OCI-LY1 (cell line): ENCODE measurements around the gene SART3.

Experiments used
- H2AFZ ChIP-seq: fragments of 200-600 bp; sonication (generic), shearing (Covaris generic); 2 replicates; pipeline ENCODE4 v1.6.0; 2014; ENCODE audit warnings: antibody characterized with exemption, mild to moderate bottlenecking, low read length
- H3F3A ChIP-seq: fragments of 200-600 bp; sonication (generic), shearing (Covaris generic); 2 replicates; pipeline ENCODE4 v1.6.0; 2014; ENCODE audit warnings: mild to moderate bottlenecking, antibody characterized with exemption, low read length, moderate library complexity; ENCODE audit not compliant: insufficient read depth
- H3K27ac ChIP-seq: fragments of 200-600 bp; sonication (generic); 2 replicates; pipeline ENCODE4 v1.5.1; 2014; ENCODE audit warnings: low read length, mixed run types, mild to moderate bottlenecking, low read depth; ENCODE audit not compliant: poor library complexity, severe bottlenecking
- H3K27me3 ChIP-seq: fragments of 200-600 bp; sonication (generic); 2 replicates; pipeline ENCODE4 v1.6.0; 2014; ENCODE audit warnings: antibody characterized with exemption, mild to moderate bottlenecking, low read length, moderate library complexity; ENCODE audit not compliant: insufficient read depth
- H3K36me3 ChIP-seq: fragments of 200-600 bp; sonication (generic); 2 replicates; pipeline ENCODE4 v1.6.1; 2014; ENCODE audit warnings: mild to moderate bottlenecking, antibody characterized with exemption, low read length, moderate library complexity, mixed read lengths; ENCODE audit not compliant: insufficient read depth
- H3K4me1 ChIP-seq: fragments of 200-600 bp; sonication (generic); 2 replicates; pipeline ENCODE4 v1.5.1; 2014; ENCODE audit warnings: mild to moderate bottlenecking, low read length, moderate library complexity; ENCODE audit not compliant: insufficient read depth, severe bottlenecking
- H3K4me2 ChIP-seq: fragments of 200-600 bp; sonication (generic), shearing (Covaris generic); 2 replicates; pipeline ENCODE4 v1.6.1; 2014; ENCODE audit warnings: low read length
- H3K4me3 ChIP-seq: fragments of 200-600 bp; sonication (generic); 2 replicates; pipeline ENCODE4 v1.5.1; 2014; ENCODE audit warnings: low read length, low read depth, mild to moderate bottlenecking, mixed read lengths; ENCODE audit not compliant: poor library complexity, severe bottlenecking
- H3K79me2 ChIP-seq: fragments of 200-600 bp; shearing (Covaris generic); 2 replicates; pipeline ENCODE4 v1.6.1; 2016; ENCODE audit warnings: mixed run types, low read length, mixed read lengths; ENCODE audit not compliant: insufficient read depth
- H3K9ac ChIP-seq: fragments of 200-600 bp; sonication (generic), shearing (Covaris generic); 2 replicates; pipeline ENCODE4 v1.6.1; 2014; ENCODE audit warnings: mild to moderate bottlenecking, low read length, mixed read lengths
- H3K9me2 ChIP-seq: fragments of 200-600 bp; sonication (generic), shearing (Covaris generic); 2 replicates; pipeline ENCODE4 v1.6.1; 2014; ENCODE audit warnings: low read depth, mild to moderate bottlenecking, low read length, mixed read lengths
- H3K9me3 ChIP-seq: fragments of 200-600 bp; shearing (Covaris generic); 2 replicates; pipeline ENCODE4 v1.6.1; 2014; ENCODE audit warnings: low read length, mixed read lengths
- H4K20me1 ChIP-seq: fragments of 200-600 bp; sonication (generic), shearing (Covaris generic); 2 replicates; pipeline ENCODE4 v1.6.0; 2016; ENCODE audit warnings: mild to moderate bottlenecking, low read length; ENCODE audit not compliant: insufficient read depth
- EZH2 ChIP-seq: fragments of 200-600 bp; sonication (generic), shearing (Covaris generic); IDR thresholded peaks from 2 replicates; pipeline ENCODE4 v1.8.0; 2017; ENCODE audit warnings: borderline replicate concordance, mixed run types, mild to moderate bottlenecking, antibody characterized with exemption, low read length, moderate library complexity, mixed read lengths
- TF ChIP-seq, protein P1 (sequence below): fragments of 200-600 bp; sonication (generic), shearing (Covaris generic); IDR thresholded peaks from 2 replicates; pipeline ENCODE4 v1.5.1; 2017; ENCODE audit warnings: mild to moderate bottlenecking, antibody characterized with exemption, low read length, moderate library complexity, mixed read lengths

Gene SART3

GRCh38 chr12:108582978-108583770 lies 22.2 kb upstream of the SART3 start:
- Histone ChIP-seq H4K20me1 (no peaks in the 10 kb centered on the region), H3K9me2 (no peaks in the 10 kb centered on the region), H3K4me3 (no peak overlapping the region), H3K4me2 (no peak overlapping the region), H3K9me3 (no peaks in the 10 kb centered on the region), H3K79me2 (no peaks in the 10 kb centered on the region), H3K4me1 (no peaks in the 10 kb centered on the region), H2AFZ (no peak overlapping the region), H3K9ac (no peak overlapping the region), H3K36me3 (no peaks in the 10 kb centered on the region), H3F3A (no peaks in the 10 kb centered on the region), H3K27ac (no peak overlapping the region), H3K27me3 (no peaks in the 10 kb centered on the region)
- no peak for TF ChIP-seq EZH2
- TF ChIP-seq, protein P1, sequence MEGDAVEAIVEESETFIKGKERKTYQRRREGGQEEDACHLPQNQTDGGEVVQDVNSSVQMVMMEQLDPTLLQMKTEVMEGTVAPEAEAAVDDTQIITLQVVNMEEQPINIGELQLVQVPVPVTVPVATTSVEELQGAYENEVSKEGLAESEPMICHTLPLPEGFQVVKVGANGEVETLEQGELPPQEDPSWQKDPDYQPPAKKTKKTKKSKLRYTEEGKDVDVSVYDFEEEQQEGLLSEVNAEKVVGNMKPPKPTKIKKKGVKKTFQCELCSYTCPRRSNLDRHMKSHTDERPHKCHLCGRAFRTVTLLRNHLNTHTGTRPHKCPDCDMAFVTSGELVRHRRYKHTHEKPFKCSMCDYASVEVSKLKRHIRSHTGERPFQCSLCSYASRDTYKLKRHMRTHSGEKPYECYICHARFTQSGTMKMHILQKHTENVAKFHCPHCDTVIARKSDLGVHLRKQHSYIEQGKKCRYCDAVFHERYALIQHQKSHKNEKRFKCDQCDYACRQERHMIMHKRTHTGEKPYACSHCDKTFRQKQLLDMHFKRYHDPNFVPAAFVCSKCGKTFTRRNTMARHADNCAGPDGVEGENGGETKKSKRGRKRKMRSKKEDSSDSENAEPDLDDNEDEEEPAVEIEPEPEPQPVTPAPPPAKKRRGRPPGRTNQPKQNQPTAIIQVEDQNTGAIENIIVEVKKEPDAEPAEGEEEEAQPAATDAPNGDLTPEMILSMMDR, result no peak

- Histone ChIP-seq H3K4me3 (no peak overlapping the region), H3K9me2 (no peaks in the 10 kb centered on the region), H3K36me3 (no peaks in the 10 kb centered on the region), H3K79me2 (no peaks in the 10 kb centered on the region), H4K20me1 (no peaks in the 10 kb centered on the region), H3K27me3 (no peaks in the 10 kb centered on the region), H3K4me2 (no peak overlapping the region), H3K27ac (no peak overlapping the region), H3K9ac (no peak overlapping the region), H3K9me3 (no peaks in the 10 kb centered on the region), H2AFZ (no peak overlapping the region), H3F3A (no peaks in the 10 kb centered on the region), H3K4me1 (no peaks in the 10 kb centered on the region)
- TF ChIP-seq EZH2, result no peak
- TF ChIP-seq, protein P1, result no peak
Observed at GRCh38 chr12:108582509-108582908, 21.5 kb upstream of the SART3 start.

DNA sequence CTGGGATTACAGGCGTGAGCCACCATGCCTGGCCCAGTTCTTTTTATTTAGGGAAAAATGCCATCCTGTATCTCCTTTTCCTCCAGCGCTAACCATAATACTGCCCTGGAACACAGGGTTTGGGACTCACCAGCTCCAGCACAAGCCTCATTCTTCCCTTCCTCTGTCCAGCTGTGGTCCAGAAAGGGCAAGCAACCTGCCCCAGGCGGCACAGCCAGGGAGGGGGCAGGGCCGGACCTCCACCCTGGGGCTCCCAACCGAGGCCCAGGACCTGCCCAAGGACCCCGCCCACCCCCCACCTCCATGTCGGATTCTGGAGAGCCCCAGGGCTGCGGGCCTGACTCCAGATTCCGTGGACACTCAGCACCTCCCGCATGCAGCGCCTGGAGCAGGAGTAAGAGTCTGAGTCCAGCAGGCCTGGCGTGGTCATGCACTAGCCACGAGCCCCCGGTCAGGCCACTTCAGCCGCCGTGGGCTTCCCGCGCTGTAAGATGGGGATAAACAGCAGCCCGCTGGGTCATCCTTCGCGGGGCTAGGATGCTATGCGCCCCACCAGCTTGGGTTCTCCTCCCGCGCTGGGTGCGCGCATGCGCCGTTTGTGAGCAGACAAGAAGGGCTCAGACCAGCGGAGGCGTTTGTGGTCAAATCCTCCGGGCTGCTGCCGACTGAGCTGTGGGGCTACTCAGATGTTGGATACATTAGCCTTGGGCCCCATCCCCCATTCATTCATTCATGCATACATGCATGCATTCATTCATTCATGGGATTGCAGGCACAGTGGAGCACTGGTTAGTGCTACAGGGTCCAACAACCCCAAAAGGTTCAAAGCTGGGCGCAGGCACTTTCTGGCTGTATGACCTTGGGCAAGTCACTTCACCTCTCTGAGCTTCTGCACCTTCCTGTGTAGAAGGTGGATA lies 20.6 kb upstream of the SART3 start:
- H3K9me2 ChIP-seq, result no peaks in the 10 kb centered on the region
- H3K4me2 ChIP-seq, result no peak overlapping the region
- no peaks in the 10 kb centered on the region for H3K4me1 ChIP-seq
- no peak for TF ChIP-seq EZH2
- TF ChIP-seq, protein P1, result no peak
- no peak overlapping the region for H2AFZ ChIP-seq
- no peaks in the 10 kb centered on the region for H3K27me3 ChIP-seq
- no peaks in the 10 kb centered on the region for H3K36me3 ChIP-seq
- no peaks in the 10 kb centered on the region for H4K20me1 ChIP-seq
- no peaks in the 10 kb centered on the region for H3K9me3 ChIP-seq
- H3K79me2 ChIP-seq, result no peaks in the 10 kb centered on the region
- no peak overlapping the region for H3K9ac ChIP-seq
- H3K27ac ChIP-seq, result no peak overlapping the region
- no peak overlapping the region for H3K4me3 ChIP-seq
- H3F3A ChIP-seq, result no peaks in the 10 kb centered on the region
